GM19372 (cell line): Measurements from ENCODE around the gene IDS.

Source experiments
- ATAC-seq: cut with Tn5 transposase; IDR thresholded peaks from one replicate; pipeline ENCODE4 v1.9.1; 2021; ENCODE audit warnings: mild to moderate bottlenecking, low read depth, moderate library complexity; ENCODE audit not compliant: unreplicated experiment

The IDS gene

DNA sequence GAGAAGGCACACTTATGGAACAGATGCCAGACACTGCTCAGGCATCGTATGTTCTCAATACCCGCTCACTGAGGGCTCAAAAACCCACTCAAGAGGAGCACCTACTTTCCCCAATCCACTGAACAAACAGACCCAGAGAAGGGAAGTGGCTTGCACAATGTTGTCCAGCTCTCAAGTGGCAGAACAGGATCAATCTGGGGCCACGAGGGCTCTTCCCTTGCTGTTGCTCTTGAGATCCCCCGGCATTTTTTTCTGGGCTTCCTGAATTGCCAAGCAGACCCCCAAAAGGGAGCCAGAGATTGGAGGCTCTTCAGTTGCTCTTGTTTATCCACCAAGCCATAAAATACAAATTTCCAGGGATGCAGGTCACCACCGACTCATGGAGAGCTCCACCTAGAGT, 35.7 kb downstream of the IDS start:
- ATAC-seq: no peak

DNA sequence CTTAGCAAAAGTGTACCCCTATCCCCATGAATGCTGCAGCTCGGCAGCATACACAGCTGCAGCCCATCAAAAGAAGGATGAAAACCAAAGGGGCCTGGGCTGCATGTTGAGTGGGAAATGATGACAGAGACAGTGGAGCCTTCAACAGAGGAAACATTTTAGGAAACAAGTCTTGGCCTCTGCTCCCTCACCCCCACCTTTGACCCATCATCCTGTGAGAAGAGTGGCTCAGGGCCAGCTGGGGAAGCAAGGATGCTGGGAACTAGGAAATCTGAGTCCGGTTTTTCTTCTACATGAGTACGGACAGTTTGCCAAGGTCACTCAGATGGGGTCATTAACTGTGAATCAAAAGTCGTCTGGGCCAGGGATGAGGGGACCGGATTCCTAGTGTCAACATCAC, 37.2 kb downstream of the IDS start:
- no peak for ATAC-seq

DNA sequence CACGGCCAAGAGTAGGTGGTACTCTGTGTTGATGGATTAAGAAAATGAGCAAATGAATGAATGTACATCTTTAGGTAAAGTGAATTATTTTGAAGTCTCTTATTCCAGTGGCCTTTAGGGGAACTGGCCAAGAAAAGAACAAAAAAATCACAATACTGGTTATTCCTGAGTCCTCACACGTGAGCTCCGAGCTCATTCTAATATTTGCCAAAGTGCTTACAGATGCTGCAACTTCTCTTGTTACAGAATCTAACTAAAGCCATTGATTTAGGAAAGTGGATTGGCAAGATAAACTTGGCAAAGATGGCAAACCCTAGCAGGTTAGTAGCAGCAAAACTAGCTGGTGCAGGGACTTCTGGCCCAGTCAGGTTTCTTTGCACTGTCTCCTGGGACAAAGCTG, 37.6 kb downstream of the IDS start:
- no peak for ATAC-seq

- no peak for ATAC-seq
These were observed 42.3 kb downstream of the IDS start for GRCh38 chrX:149462849-149463248.

- ATAC-seq: no peak
These were observed 43.4 kb downstream of the IDS start for GRCh38 chrX:149461746-149462145.

DNA sequence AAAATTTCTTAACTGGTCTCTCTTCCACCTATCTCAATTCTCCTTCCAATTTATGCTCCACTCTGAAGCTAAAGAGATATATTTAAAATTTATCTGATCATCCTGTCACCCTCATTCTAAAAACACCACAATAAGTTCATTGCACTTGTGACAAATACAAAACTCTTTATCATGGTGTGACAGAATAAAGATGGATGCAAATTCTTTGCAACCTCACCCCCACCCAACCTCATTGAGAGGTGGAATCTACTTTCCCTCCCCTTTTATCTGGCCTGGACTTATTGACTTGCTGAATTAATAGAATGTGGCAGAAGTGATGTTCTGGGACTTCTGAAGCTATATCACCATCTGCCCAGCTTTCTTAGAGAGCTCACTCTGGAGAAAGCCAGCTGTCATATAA, 46.5 kb downstream of the IDS start:
- no peak for ATAC-seq

GRCh38 chrX:149456476-149457245, 48.4 kb downstream of the IDS start:
- no peak for ATAC-seq

DNA sequence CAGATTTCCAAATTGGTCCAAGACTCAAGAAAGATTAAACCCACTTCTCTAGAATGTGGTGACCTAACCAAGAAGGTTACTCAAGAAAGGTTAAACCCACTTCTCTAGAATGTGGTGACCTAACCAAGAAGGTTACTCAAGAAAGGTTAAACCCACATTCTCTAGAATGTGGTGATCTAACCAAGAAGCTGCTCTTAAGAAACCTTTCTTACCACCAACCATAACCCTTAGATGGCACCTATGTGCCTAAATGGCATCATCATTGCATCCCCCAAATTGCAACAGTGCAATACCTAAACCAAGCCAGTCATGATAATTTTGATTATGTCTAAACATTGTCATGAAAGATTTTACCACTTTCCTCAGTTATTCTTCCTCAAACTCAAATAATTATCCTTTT, 49.2 kb downstream of the IDS start:
- no peak for ATAC-seq

DNA sequence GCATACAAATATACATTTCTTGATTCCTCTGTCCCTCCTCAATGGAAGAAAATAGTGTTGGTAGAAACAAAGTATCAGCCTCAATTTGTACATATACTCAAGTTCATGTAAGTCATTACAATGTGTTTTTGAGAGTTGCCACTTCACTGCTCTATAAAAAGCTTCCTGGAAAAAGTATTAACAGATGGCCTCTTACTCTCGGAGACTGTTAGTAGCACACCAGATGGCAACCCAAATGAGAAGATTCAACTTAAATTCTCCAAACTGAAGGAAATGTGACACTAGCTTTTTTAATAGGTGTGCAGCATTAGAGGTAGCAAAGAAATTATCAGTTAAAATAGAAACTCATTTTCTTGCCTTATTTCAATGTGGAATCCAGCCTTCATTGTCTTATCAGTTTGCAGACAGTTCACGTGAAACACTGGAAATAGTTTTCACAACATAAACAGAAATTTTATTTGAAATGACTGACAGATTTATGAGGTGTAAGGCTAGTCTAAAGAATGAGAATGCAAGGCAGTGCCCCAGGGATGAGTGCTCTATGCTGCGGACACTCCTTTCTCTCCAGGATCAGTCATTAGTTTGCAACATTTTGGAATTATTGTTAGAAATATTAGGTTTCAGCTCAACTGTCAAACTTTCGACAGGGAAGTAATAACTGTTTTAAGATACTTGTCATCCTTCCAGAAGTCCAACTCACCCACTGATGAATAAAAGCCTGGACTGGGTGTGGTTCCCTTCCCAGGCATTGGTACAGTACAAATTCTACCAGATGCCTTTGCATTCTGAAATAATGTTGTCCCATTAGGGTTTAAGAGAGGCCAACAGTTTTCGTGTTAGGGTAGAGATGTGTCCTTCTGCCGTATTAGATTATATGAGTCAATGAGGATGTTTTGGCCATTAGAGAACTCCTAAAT, 50.9 kb downstream of the IDS start:
- no peak for ATAC-seq

DNA sequence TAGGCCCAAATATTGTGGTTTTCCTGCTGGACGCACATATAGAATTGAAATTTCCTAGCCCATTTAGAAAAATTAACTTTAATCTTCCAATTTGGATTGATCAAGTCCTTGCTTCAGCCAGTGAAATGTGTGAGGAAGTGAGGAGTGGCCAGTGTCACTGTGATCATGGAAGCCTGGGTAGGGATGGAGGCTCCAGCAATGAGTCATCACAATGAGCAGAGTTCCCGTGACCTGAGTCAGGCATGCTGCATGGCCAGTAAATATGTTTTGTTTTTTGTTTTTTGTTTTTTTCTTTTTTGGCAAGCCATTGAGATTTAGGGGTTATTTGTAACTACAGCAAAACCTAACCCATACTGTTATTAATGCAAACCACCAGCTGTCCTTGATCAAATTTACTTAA, 52.1 kb downstream of the IDS start:
- no peak for ATAC-seq

DNA sequence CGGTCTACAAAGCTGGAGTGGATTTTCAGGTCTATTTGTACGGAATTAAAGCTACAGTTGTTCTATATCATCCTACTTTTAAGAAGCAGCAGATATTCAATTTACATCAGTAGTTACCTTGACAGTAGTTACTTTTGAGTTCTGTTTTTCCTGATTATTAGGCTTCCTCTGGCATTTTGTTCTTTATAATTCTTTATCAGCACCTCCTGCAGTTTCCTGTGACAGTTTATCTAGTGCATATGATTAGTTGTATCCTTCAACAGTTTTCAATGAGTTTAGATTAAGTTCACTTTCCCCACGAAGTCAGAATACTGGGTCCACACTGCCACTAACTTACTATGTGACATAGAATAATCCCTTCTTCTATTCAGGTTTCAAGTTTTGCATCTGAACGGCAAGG, 71.7 kb downstream of the IDS start:
- no peak for ATAC-seq

GRCh38 chrX:149433051-149433450, 72.1 kb downstream of the IDS start:
- ATAC-seq: no peak
